HG03103 (cell line): Measurements from ENCODE around the gene CLASP1.
"Not testable (repeated sequence)": the region's sequence is repeated elsewhere in the genome, so short reads cannot be mapped to it uniquely, and the experiment has no call there.

Experiments used
- ATAC-seq: cut with Tn5 transposase; IDR thresholded peaks from one replicate; pipeline ENCODE4 v1.9.1; 2021; ENCODE audit warnings: low read depth; ENCODE audit not compliant: unreplicated experiment

CLASP1 gene

DNA sequence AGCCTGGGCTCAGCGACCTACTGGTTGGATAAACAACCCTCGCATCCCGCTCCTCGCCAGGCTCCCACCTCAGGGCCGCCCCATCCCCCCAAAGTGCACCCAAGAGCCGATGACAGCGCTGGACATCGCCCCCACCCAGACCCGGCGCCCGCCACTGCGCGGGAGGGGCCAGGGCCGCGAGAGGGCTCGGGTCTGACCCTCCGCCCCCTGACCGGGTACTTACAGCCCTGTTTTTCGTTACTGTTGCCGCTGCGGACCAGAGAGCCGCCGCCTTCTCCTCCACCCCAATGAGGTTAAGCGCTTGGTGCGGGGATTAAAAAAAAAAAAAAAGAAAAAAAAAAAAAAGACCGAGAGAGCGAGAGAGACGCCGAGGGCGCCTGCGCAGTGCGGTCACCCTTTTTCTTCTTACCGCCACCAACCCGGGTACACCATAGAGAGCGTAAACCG lies at the start of gene CLASP1:
Gene CLASP1 (minus strand): TSS at position 314 of the 447 bp plus-strand sequence. CDS start 43,567 bp downstream, outside the sequence.
- ATAC-seq = peak; percentile 19

DNA sequence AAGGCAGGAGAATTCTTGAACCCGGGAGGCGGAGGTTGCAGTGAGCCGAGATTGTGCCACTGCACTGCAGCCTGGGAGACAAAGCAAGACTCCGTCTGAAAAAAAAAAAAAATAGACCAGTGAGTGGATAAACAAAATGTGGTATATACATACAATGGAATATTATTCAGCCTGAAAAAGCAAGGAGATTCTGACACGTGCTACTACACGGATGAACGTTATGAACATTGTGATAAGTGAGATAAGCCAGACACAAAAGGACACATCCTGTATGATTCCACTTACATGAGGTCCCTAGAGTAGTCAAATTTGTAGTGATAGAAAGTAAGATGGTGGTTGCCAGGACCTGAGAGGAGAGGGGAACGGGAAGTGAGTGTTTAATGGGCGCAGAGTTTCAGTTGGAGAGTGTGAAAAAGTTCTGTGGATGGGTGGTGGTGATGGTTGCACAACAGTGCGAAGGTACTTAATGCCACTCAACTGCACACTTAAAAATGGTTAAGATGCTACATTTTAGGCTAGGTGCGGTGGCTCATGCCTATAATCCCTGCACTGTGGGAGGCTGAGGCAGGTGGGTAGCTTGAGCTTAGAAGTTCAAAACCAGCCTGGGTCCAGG lies 49.2 kb upstream of the CLASP1 start:
- no peak for ATAC-seq

DNA sequence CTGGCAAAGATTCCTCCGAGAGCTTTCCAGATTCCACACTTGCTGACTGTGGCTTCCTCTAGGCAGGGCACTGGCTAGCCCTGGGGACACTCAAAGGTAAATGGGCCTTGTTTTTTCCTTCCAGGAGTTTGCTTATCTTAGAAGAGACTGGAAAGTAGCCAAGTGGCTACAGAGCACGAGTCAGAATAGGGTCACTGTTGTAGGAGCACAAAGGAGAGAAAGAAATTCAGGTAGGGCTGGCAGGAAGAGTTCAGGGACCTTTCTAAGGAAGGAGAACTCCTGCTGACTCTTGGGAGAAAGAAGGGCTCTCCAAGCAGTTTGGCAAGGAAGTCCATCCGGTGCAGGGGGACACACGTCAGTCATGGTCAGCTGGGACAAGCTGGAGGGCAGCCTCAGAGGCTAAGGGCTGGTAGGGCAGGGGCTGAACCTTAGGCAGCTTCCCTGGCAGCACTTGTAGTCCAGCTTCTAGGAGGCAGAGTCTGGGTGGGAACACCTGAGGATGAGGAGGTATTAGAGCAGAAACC lies 47.9 kb upstream of the CLASP1 start:
- ATAC-seq = no peak

DNA sequence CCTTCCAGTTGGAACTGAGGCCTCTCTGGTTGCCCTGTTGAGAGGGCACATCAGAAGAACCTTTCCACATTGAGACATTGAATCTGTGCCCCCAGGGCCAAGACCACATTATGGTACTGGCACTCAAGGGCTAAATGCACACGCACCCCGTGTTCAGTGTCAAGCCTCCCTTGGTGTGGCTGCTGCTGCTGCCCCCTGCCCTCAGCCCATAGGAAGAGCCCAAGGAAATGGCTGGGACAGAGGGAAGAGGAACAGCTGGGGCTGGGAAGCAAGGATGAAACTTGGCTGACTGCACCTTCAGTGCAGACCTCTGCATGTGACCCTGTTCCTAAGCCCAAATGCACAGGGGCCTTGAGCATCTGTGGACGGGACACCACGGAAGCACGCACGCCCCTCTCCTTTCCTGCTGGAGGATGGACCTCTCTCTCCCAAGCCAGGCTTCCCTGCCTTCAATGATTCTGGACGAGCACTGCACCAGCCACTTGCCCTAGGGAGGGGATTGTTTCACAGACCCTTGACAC lies 47.2 kb upstream of the CLASP1 start:
- ATAC-seq = no peak

DNA sequence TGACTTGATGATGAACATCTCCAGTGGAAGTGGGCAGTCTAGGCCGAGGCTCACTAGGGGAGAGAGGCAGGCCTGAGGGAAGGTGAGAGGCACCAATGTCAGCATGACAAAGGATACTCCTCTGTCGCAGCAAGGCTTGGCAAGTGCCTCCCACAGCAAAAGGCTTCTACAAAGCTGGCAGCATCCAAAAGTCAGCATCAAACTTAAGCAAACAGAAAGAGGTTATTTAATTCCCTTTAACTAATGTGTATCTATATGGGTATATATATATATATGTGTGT lies 45.8 kb upstream of the CLASP1 start:
- ATAC-seq = no peak

DNA sequence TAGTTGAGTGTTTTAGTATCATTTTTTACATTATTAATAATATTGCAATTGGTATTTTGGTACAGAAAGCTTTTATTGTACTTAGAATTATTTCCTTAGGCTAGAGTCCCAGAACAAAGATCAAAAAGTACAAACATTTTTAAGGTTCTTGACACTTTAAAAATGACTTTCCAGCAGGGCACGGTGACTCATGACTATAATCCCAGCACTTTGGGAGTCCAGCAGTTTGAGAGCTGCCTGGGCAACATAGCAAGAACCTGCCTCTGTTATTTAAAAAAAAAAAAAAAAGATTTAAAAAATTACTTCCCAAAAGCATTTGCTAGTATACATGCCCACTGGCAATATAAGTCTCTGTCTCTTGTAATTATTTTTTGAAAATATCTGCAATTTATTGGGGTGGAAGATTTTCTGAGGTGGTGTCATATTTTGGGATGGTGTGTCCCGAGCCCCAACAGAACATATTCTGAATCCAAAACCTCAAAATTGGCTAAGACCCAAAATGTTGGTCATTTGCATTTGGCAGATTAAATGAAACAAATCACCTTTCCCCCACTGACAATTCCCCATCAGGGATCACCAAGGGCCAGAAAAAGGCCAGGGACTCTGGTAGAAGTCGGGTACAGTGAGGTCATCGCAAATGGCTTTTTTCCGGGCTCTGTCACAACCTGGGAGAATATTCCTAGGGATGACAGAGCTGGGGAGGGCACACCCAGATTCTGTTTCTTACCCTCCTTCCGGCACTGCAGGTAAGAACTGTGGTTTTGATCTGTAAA lies 45.3 kb upstream of the CLASP1 start:
- no peak for ATAC-seq

DNA sequence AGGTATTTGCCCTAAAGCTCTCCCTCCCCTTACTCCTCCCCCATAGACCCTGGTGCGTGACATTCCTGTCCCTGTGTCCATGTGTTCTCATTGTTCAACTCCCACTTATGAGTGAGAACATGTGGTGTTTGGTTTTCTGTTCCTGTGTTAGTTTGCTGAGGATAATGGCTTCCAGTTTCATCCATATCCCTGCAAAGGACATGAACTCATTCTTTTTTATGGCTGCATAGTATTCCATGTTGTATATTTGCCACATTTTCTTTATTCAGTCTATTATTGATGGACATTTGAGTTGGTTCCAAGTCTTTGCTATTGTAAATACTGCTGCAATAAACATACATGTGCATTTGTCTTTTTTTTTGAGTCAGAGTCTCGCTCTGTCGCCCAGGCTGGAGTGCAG lies 41.3 kb upstream of the CLASP1 start:
- ATAC-seq = not testable (repeated sequence)

DNA sequence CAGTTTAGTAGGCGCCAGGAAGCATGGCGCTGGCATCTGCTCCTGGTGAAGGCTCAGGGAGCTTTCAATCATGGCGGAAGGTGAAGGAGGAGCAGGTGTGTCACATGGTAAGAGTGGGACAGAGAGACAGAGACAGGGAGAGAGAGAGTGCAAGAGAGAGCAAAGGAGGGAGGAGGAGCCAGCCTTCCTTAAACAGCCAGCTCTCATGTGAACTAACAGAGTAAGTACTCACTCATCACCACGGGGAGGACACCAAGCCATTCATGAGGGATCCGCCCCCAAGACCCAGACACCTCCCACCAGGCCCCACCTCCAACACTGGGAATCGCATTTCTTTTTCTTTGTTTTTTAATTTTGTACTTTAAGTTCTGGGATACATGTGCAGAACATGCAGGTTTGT lies 40.8 kb upstream of the CLASP1 start:
- no peak for ATAC-seq

DNA sequence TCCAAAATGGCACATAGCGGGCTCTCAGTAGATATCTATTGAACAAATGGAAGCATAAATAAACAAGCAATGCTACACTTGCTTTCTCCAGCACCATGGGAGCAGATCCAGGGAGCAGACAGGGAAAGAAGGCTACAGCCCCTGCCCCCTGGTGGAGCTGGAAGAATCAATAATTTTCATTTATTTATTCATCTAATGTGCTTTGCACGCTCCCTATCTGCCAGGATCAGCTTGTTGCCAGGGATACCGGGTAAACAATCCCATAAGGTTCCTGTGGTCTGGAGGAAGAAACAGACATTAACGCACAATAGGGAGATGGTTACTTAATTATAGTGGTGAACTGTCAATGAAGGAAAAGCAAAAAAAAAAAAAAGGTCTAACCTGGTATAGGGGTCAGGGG lies 40.1 kb upstream of the CLASP1 start:
- ATAC-seq = no peak

DNA sequence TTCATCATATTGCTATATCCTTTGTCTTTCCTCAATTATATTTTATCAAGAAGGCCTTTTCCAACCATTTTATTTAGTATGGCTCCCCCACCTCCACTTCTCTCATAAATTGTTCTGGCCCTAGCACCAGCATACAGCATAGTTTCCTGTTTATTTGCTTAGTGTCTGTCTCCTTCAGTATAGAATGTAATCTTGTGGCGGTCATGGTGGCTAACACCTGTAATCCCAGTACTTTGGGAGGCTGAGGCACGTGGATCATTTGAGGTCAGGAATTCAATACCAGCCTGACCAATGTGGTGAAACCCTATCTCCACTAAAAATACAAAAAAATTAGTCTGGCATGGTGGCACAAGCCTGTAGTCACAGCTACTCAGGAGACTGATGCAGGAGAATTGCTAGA lies 39.6 kb upstream of the CLASP1 start:
- no peak for ATAC-seq

DNA sequence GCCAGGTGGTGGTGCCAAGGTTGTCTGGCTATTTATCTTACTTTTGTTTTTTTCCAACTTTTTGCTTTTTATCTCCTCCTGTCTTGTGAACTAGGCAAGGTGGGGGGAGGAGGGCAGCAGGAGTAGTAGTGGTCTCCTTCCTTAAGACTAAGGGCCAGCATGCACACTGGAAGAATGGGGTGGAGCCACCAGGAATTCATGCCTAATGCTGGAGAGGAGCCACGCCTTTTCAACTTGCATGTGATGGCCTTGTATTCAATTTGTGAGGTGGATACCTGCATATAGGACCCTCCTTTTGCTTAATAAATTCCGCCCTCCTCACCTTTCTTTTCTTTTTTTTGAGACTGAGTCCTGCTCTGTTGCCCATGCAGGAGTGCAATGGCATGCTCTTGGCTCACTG lies 37.6 kb upstream of the CLASP1 start:
- ATAC-seq = no peak

DNA sequence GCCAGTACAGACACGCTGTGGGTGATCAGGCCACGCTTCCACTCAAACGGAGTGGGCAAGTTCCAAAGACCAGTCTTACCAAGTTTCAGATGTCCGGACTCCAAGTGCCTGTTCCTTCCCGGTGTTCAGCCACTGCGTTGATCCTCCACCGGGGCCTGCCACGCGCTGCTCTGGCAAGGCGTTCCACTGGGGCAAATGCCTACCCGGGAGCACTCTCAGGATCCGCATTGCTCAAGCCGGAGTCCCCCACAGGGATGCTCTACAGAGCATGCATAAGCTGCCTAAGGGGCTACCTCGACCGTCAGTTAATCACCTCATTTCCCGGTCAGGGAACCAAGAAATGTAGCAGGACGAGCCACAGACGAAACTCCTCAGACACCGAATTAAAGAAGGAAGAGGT lies 37.0 kb upstream of the CLASP1 start:
- ATAC-seq = no peak

DNA sequence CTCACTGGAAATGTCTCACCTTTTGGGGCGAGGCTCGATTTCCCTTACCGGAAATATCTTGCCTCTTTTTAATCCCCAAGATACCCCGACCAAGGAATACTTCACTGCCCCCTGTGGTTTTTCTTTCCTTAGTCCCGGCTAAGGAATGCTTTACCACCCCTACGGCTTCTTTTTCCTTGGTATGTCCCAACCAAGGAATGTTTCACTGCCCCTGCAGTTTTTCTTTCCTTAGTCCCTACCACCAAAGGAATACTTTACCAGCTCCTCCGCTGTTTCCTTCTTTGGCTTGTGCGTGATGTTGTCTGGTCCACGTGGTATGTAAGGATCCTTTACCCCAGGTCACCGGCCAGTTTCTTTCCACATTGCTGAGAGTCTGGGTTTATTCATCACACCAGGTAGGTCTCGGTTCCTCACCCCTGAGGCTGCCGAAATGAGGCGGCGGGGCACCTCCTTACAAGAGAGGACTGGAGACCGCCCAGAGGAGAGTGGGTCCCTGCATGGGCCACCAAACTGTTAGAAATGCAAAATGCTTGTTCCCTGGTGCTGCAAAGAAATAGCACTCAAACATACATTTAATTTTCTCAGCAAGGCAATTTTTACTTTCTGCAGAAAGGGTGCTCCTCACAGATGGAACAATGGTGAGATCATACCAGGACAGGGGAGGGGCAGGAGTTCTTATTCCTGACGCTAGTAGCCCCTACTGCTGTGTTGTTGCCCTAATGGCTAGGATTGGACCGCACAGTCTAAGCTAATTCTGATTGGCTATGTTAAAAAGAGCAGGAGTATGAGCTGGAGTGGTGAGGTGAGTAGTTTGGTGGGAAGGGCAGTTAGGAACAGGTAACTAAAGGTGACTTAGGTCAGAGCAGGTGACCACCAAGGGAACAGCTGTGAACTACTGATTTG lies 33.4 kb upstream of the CLASP1 start:
- no peak for ATAC-seq

DNA sequence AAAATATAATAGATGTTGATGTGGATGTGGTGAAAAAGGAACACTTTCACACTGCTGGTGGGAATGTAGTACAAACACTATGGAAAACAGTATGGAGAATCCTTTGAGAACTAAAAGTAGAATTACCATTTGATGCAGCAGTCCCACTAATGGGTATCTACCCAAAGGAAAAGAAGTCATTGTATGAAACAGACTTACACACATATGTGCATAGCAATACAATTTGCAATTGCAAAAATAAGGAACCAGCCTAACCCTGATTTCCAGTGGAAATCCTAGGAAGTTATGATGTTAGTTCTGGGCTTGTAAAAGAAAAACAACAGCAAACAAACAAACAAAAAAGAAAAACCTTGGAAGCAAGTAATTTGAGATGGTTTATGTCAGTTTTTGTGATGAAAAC lies 28.6 kb upstream of the CLASP1 start:
- ATAC-seq = no peak

DNA sequence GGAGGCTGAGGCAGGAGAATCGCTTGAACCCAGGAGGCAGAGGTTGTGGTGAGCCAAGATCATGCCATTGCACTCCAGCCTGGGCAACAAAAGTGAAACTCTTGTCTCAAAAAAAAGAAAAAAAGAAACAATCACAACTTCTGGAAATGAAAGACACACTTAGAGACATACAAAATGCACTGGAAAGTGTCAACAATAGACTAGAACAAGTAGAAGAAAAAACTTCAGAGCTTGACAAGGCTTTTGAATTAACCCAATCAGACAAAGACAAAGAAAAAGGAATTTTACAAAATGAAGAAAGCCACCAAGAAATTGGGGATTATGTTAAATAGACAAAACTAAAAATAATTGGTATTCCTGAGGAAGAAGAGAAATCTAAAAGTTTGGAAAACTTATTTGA lies 22.4 kb upstream of the CLASP1 start:
- not testable (repeated sequence) for ATAC-seq

DNA sequence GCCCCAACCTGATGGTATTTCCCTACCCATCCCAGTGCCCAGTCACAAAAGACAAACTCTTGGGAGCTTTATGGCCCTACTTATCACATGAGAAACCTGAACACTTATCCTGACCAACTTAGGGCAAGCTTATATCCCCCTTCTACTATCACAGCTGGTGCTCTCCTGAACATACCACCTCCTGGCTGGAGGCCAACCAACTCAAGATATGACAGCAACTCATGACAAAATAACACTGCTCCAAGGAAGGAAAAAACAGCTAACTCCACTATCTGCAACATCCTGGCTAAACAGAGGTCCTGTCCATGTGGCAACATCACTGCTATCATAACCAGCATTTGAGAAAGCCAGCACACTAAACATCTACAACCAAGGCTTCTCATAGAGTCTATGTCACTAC lies 20.9 kb upstream of the CLASP1 start:
- no peak for ATAC-seq

DNA sequence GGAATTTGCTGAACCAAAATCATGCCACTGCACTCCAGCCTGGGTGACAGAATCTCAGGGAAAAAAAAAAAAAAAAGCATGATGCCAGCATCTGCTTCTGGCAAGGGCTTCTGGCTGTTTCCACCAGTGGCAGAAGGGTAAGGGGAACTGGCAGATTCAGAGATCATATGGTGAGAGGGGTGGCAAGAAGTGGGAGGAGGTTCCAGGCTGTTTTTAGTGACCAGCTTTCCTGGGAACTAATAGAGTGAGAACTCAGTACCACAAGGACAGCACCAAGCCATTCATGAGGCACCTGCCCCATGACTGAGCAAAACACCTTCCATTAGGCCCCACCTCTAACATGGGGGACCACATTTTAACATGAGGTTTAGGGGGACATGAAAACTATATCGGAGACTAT lies 18.4 kb upstream of the CLASP1 start:
- ATAC-seq = no peak

DNA sequence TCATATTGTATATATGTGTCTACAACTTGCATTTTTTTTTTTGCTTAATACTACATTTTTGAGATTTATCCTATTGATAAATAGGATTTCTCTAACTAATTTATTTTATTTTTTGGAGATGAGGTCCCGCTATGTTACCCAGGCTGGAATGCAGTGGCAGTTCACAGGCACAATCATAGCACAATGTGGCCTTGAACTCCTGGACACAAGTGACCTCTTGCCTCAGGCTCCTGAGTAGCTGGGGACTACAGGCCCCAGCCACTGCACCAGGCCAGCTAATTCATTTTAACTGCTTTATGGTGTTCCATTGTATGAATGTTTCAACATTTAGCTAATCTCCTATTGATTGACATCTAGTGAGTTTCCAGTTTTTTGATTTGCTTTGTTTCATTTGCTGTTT lies 16.8 kb upstream of the CLASP1 start:
- no peak for ATAC-seq

DNA sequence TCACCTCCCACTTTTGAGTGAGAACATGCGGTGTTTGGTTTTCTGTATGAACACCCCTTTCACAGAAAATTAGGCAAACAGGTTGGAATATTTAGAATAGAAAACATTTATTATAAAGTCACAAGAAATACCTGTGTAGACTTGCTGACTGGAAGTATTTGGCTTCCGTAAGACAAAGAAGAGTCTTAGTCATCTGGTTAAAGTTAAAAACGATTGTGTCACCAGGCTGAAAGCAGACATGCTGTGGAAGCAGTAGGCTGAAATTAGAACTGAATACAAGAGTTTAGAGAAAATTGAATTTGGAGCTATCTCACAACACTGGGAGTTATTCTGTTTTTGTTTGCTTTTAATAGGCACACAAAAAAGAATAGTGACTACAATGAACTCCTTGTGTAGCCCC lies 16.2 kb upstream of the CLASP1 start:
- ATAC-seq = no peak

DNA sequence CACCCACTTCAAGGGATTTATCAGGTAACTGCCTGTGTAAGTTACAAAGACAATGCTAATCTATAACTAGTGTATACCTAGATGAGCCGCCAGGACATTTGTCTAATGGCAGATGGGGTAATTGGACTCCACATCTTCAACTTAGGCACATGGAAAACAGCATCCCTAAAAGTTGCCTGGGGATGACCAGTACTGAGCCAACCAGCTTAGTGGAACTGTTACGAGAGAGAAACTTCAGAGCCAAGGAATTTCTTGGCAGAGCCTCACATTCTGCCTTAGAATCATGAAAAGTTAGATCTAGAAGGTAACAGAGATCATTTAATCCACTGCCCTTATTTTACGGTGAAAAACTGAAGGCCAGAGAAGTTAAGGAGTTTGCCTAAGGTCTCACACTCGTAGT lies 15.5 kb upstream of the CLASP1 start:
- no peak for ATAC-seq

DNA sequence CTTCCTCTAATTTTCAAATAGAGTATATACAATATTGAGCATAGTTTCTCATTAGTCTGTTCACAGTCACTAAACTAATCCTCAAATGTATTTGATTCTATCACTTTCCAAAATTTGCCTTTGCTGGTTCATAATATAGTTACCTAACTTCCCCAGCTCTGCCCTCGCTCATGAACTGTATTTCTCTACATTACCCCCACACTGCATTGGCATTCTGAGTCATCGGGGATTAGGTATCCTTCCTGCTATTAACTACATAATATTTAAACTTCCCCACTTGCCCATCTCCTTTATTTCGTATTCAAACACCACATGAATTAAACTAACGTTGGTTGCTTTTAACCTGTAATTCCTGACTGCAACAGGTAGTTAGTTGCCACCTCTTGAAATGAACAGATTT lies 14.8 kb upstream of the CLASP1 start:
- no peak for ATAC-seq
